ENCODE results near the gene RSPO3.

Gene RSPO3

DNA sequence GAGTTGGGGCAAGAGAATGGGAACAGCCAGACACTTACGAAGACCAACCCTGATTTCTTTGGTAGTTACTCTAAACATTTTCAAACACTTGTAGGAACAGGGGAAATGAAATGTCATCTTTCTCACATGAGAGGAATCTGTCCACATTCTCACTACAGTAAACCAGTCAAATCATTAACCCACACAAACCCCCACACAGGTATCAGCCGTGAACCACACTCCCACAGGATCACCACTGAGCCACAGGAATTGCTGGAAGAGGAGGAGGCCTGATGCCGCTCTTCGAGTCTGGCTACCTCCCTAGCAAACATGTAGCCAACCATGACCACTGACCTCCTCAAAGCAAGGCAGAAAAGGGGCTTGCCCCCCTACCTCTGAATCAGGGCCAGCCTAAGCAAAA, 6.9 kb upstream of the RSPO3 start:
- no peak for TF ChIP-seq EZH2phosphoT487 (IDR thresholded peaks at IDR 0.05; ENCODE audit: borderline replicate concordance)
- TF ChIP-seq, protein P1, sequence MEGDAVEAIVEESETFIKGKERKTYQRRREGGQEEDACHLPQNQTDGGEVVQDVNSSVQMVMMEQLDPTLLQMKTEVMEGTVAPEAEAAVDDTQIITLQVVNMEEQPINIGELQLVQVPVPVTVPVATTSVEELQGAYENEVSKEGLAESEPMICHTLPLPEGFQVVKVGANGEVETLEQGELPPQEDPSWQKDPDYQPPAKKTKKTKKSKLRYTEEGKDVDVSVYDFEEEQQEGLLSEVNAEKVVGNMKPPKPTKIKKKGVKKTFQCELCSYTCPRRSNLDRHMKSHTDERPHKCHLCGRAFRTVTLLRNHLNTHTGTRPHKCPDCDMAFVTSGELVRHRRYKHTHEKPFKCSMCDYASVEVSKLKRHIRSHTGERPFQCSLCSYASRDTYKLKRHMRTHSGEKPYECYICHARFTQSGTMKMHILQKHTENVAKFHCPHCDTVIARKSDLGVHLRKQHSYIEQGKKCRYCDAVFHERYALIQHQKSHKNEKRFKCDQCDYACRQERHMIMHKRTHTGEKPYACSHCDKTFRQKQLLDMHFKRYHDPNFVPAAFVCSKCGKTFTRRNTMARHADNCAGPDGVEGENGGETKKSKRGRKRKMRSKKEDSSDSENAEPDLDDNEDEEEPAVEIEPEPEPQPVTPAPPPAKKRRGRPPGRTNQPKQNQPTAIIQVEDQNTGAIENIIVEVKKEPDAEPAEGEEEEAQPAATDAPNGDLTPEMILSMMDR (conservative IDR thresholded peaks at IDR 0.05; ENCODE audit: low read length), result no peak
- Histone ChIP-seq H2AFZ (ENCODE audit: low read length) (no peak overlapping the region), H3K36me3 (ENCODE audit: insufficient read depth, low read length) (no peaks in the 10 kb centered on the region), H3K4me2 (ENCODE audit: low read depth, low read length, poor library complexity, severe bottlenecking) (no peak overlapping the region), H3K27me3 (ENCODE audit: insufficient read depth, low read length, poor library complexity, severe bottlenecking) (no peaks in the 10 kb centered on the region), H4K20me1 (ENCODE audit: insufficient read depth, low read length, poor library complexity, severe bottlenecking) (no peaks in the 10 kb centered on the region), H3K4me3 (ENCODE audit: low read length, poor library complexity, severe bottlenecking) (no peak overlapping the region), H3K79me2 (ENCODE audit: insufficient read depth, low read length) (no peaks in the 10 kb centered on the region), H3K9me3 (ENCODE audit: insufficient read depth, low read depth, low read length) (no peaks in the 10 kb centered on the region), H3F3A (ENCODE audit: low read depth) (no peaks in the 10 kb centered on the region), H3K9me2 (replicated peaks; ENCODE audit: low read depth, low read length) (no peaks in the 10 kb centered on the region), H3K4me1 (ENCODE audit: insufficient read depth, low read length, poor library complexity, severe bottlenecking) (no peaks in the 10 kb centered on the region), H3K9ac (ENCODE audit: low read depth, low read length, poor library complexity, severe bottlenecking) (no peak overlapping the region)

DNA sequence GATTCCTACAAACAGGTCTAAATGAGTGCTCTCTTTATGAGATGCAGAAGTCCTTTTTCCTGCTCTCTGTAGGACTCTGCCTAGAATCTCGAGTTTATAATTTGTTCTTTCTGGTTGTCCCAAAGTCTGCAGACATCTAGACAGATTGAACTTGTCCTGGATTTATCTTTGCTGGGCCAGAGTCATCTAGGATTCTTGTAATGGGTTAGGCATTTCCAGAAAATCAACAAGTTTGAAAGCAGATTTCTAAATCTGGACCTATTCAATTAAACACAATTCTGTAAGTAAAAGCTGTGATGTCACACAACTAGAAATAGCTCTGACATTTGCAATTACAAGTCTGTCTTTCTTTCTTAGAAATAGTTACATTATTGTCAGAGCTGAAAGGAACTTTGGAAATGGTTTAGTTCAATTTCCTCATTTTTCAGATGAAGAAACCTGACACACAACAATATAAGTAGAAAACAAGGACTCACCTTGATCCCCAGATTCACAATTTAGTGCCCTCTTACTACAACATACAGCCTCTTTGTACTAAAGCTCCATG, 4.2 kb upstream of the RSPO3 start:
- no peak overlapping the region for H3K4me2 ChIP-seq (ENCODE audit: low read depth, low read length, poor library complexity, severe bottlenecking)
- no peak overlapping the region for H3K9ac ChIP-seq (ENCODE audit: low read depth, low read length, poor library complexity, severe bottlenecking)
- no peaks in the 10 kb centered on the region for H4K20me1 ChIP-seq (ENCODE audit: insufficient read depth, low read length, poor library complexity, severe bottlenecking)
- H2AFZ ChIP-seq (ENCODE audit: low read length), result no peak overlapping the region
- H3K4me1 ChIP-seq (ENCODE audit: insufficient read depth, low read length, poor library complexity, severe bottlenecking), result no peaks in the 10 kb centered on the region
- no peaks in the 10 kb centered on the region for H3K27me3 ChIP-seq (ENCODE audit: insufficient read depth, low read length, poor library complexity, severe bottlenecking)
- no peaks in the 10 kb centered on the region for H3F3A ChIP-seq (ENCODE audit: low read depth)
- H3K9me3 ChIP-seq (ENCODE audit: insufficient read depth, low read depth, low read length), result no peaks in the 10 kb centered on the region
- no peaks in the 10 kb centered on the region for H3K36me3 ChIP-seq (ENCODE audit: insufficient read depth, low read length)
- H3K4me3 ChIP-seq (ENCODE audit: low read length, poor library complexity, severe bottlenecking), result no peak overlapping the region
- TF ChIP-seq EZH2phosphoT487 (IDR thresholded peaks at IDR 0.05; ENCODE audit: borderline replicate concordance), result no peak
- TF ChIP-seq, protein P1 (conservative IDR thresholded peaks at IDR 0.05; ENCODE audit: low read length), result no peak
- no peaks in the 10 kb centered on the region for H3K79me2 ChIP-seq (ENCODE audit: insufficient read depth, low read length)
- H3K9me2 ChIP-seq (replicated peaks; ENCODE audit: low read depth, low read length), result no peaks in the 10 kb centered on the region

DNA sequence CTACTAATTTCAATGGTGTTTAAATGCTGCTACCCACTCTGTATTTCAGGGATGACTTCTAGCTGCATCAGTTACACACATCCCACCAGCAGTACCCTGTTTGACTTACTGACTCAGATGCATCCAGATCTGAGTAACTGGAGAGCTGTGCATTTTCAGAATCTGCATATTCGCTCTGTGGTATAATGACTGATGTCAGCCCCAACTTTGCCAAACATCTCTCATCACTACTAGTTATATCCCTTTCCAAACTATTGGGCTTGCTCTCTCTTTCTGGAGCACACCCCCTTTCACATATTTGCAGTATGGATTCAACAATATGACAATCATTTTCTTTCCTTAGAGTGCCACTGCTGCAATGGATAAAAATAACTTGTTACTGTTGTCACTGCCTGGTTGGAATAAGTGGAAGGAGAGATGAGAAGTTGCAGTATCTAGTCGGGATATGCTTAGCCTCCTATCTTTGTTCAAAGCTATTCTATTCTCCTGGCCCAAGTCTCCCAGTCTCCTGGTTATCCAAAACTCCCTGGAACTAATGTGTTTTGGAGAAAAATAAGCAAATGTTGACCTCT, 3.3 kb upstream of the RSPO3 start:
- Histone ChIP-seq H3K9me2 (replicated peaks; ENCODE audit: low read depth, low read length) (no peaks in the 10 kb centered on the region), H3K27me3 (ENCODE audit: insufficient read depth, low read length, poor library complexity, severe bottlenecking) (no peaks in the 10 kb centered on the region), H3F3A (ENCODE audit: low read depth) (no peaks in the 10 kb centered on the region), H3K36me3 (ENCODE audit: insufficient read depth, low read length) (no peaks in the 10 kb centered on the region), H3K9me3 (ENCODE audit: insufficient read depth, low read depth, low read length) (no peaks in the 10 kb centered on the region), H3K79me2 (ENCODE audit: insufficient read depth, low read length) (no peaks in the 10 kb centered on the region), H2AFZ (ENCODE audit: low read length) (no peak overlapping the region), H4K20me1 (ENCODE audit: insufficient read depth, low read length, poor library complexity, severe bottlenecking) (no peaks in the 10 kb centered on the region), H3K4me3 (ENCODE audit: low read length, poor library complexity, severe bottlenecking) (no peak overlapping the region), H3K4me2 (ENCODE audit: low read depth, low read length, poor library complexity, severe bottlenecking) (no peak overlapping the region), H3K4me1 (ENCODE audit: insufficient read depth, low read length, poor library complexity, severe bottlenecking) (no peaks in the 10 kb centered on the region), H3K9ac (ENCODE audit: low read depth, low read length, poor library complexity, severe bottlenecking) (no peak overlapping the region)
- no peak for TF ChIP-seq EZH2phosphoT487 (IDR thresholded peaks at IDR 0.05; ENCODE audit: borderline replicate concordance)
- TF ChIP-seq, protein P1 (conservative IDR thresholded peaks at IDR 0.05; ENCODE audit: low read length), result no peak
